Measurements from ENCODE around the gene PLA2G2E. TPM values are rescaled to one million over a fixed set of nuclear protein-coding genes. Genes with fewer than 3 reads are reported as not detected.
A peak's percentile ranks its signal among the peaks of the same experiment; 100 is the strongest.

Gene PLA2G2E
- polyA plus RNA-seq, result not detected

- H3K4me3 Mint-ChIP-seq, result peak within 1 kb of the TSS in 1 of 4 donors; percentile 43
- no peaks in the 10 kb centered on the region for H3K4me1 Mint-ChIP-seq
- H3K27ac Mint-ChIP-seq, result no peak within 1 kb of the TSS
- no peaks in the 10 kb centered on the region for H3K36me3 Mint-ChIP-seq
- H3K27me3 Mint-ChIP-seq, result peaks cover 7% of the 10 kb centered on the region
- H3K9me3 Mint-ChIP-seq, result no peaks in the 10 kb centered on the region
Observed at GRCh38 chr1:19923137-19923952, at the start of gene PLA2G2E. Gene PLA2G2E, minus strand, starts transcription at chr1:19923617. Its CDS starts 58 bp downstream, at chr1:19923559.

GRCh38 chr1:19971664-19972063, 48.2 kb upstream of the PLA2G2E start:
- Mint-ChIP-seq H3K27me3 (peaks cover 6% of the 10 kb centered on the region), H3K36me3 (peaks cover 2% of the 10 kb centered on the region), H3K9me3 (peaks cover 0 to 2% (median 0%) of the 10 kb centered on the region in 3 donors), H3K27ac (no peak overlapping the region), H3K4me3 (no peak overlapping the region), H3K4me1 (peaks cover 0 to 2% (median 0%) of the 10 kb centered on the region in 3 donors)

- H3K27ac Mint-ChIP-seq, result no peak overlapping the region
- H3K36me3 Mint-ChIP-seq, result peaks cover 2% of the 10 kb centered on the region
- H3K4me3 Mint-ChIP-seq, result no peak overlapping the region
- peaks cover 4% of the 10 kb centered on the region for H3K27me3 Mint-ChIP-seq
- peaks cover 0 to 3% (median 2%) of the 10 kb centered on the region in 3 donors for H3K9me3 Mint-ChIP-seq
- peaks cover 0 to 2% (median 1%) of the 10 kb centered on the region in 3 donors for H3K4me1 Mint-ChIP-seq
Observed at GRCh38 chr1:19969898-19970660, 46.7 kb upstream of the PLA2G2E start.

- Mint-ChIP-seq H3K27me3 (peaks cover 7% of the 10 kb centered on the region), H3K36me3 (peaks cover 2% of the 10 kb centered on the region), H3K9me3 (peaks cover 2 to 11% (median 7%) of the 10 kb centered on the region in 3 donors), H3K4me3 (no peak overlapping the region), H3K27ac (no peak overlapping the region), H3K4me1 (peaks cover 0 to 2% (median 1%) of the 10 kb centered on the region in 3 donors)
Observed at GRCh38 chr1:19967808-19968207, 44.4 kb upstream of the PLA2G2E start.

- peaks cover 2 to 11% (median 7%) of the 10 kb centered on the region in 3 donors for H3K9me3 Mint-ChIP-seq
- H3K27ac Mint-ChIP-seq, result no peak overlapping the region
- peaks cover 2% of the 10 kb centered on the region for H3K36me3 Mint-ChIP-seq
- no peak overlapping the region for H3K4me3 Mint-ChIP-seq
- peaks cover 0 to 8% (median 8%) of the 10 kb centered on the region in 3 donors for H3K4me1 Mint-ChIP-seq
- peaks cover 11% of the 10 kb centered on the region for H3K27me3 Mint-ChIP-seq
Observed at GRCh38 chr1:19964542-19964941, 41.1 kb upstream of the PLA2G2E start.

- Mint-ChIP-seq H3K27me3 (peaks cover 11% of the 10 kb centered on the region), H3K27ac (no peak overlapping the region), H3K4me3 (no peak overlapping the region), H3K36me3 (peaks cover 2% of the 10 kb centered on the region), H3K4me1 (peaks cover 0 to 8% (median 8%) of the 10 kb centered on the region in 3 donors), H3K9me3 (peaks cover 1 to 11% (median 7%) of the 10 kb centered on the region in 3 donors)
Observed at GRCh38 chr1:19963636-19964035, 40.2 kb upstream of the PLA2G2E start.

GRCh38 chr1:19960591-19960990, 37.2 kb upstream of the PLA2G2E start:
- H3K27me3 Mint-ChIP-seq, result peaks cover 15% of the 10 kb centered on the region
- peaks cover 0 to 8% (median 8%) of the 10 kb centered on the region in 3 donors for H3K4me1 Mint-ChIP-seq
- peaks cover 5% of the 10 kb centered on the region for H3K36me3 Mint-ChIP-seq
- H3K27ac Mint-ChIP-seq, result no peak overlapping the region
- peaks cover 0 to 11% (median 6%) of the 10 kb centered on the region in 3 donors for H3K9me3 Mint-ChIP-seq
- H3K4me3 Mint-ChIP-seq, result no peak overlapping the region

GRCh38 chr1:19957779-19958178, 34.4 kb upstream of the PLA2G2E start:
- peaks cover 0 to 6% (median 5%) of the 10 kb centered on the region in 3 donors for H3K4me1 Mint-ChIP-seq

GRCh38 chr1:19955534-19956170, 32.2 kb upstream of the PLA2G2E start:
- no peak overlapping the region for H3K27ac Mint-ChIP-seq
- H3K27me3 Mint-ChIP-seq, result peaks cover 10% of the 10 kb centered on the region
- no peak overlapping the region for H3K4me3 Mint-ChIP-seq
- peaks cover 0 to 2% (median 2%) of the 10 kb centered on the region in 3 donors for H3K4me1 Mint-ChIP-seq
- H3K9me3 Mint-ChIP-seq, result peaks cover 8 to 14% (median 11%) of the 10 kb centered on the region in 3 donors
- H3K36me3 Mint-ChIP-seq, result peaks cover 8% of the 10 kb centered on the region

More at GRCh38 chr1:19957779-19958178, 34.4 kb upstream of the PLA2G2E start:
- H3K4me3 Mint-ChIP-seq, result no peak overlapping the region
- peaks cover 17% of the 10 kb centered on the region for H3K27me3 Mint-ChIP-seq
- peaks cover 10% of the 10 kb centered on the region for H3K36me3 Mint-ChIP-seq
- peaks cover 8 to 14% (median 11%) of the 10 kb centered on the region in 3 donors for H3K9me3 Mint-ChIP-seq
- H3K27ac Mint-ChIP-seq, result no peak overlapping the region

GRCh38 chr1:19954059-19954458, 30.6 kb upstream of the PLA2G2E start:
- H3K4me1 Mint-ChIP-seq, result no peaks in the 10 kb centered on the region
- H3K27ac Mint-ChIP-seq, result no peak overlapping the region
- H3K27me3 Mint-ChIP-seq, result peaks cover 16% of the 10 kb centered on the region
- peaks cover 8% of the 10 kb centered on the region for H3K36me3 Mint-ChIP-seq
- H3K4me3 Mint-ChIP-seq, result no peak overlapping the region
- H3K9me3 Mint-ChIP-seq, result peaks cover 8 to 14% (median 11%) of the 10 kb centered on the region in 3 donors

GRCh38 chr1:19949016-19949415, 25.6 kb upstream of the PLA2G2E start:
- no peak overlapping the region for H3K27ac Mint-ChIP-seq
- H3K4me3 Mint-ChIP-seq, result no peak overlapping the region
- H3K36me3 Mint-ChIP-seq, result peaks cover 4% of the 10 kb centered on the region
- H3K4me1 Mint-ChIP-seq, result peaks cover 0 to 3% (median 0%) of the 10 kb centered on the region in 3 donors
- peaks cover 2 to 7% (median 7%) of the 10 kb centered on the region in 3 donors for H3K9me3 Mint-ChIP-seq
- H3K27me3 Mint-ChIP-seq, result peaks cover 17% of the 10 kb centered on the region

GRCh38 chr1:19946971-19947370, 23.6 kb upstream of the PLA2G2E start:
- Mint-ChIP-seq H3K27me3 (peaks cover 15% of the 10 kb centered on the region), H3K36me3 (no peaks in the 10 kb centered on the region), H3K4me1 (peaks cover 0 to 3% (median 0%) of the 10 kb centered on the region in 3 donors), H3K4me3 (no peak overlapping the region), H3K9me3 (no peaks in the 10 kb centered on the region), H3K27ac (no peak overlapping the region)

GRCh38 chr1:19946331-19946751, 22.9 kb upstream of the PLA2G2E start:
- no peaks in the 10 kb centered on the region for H3K36me3 Mint-ChIP-seq
- no peaks in the 10 kb centered on the region for H3K9me3 Mint-ChIP-seq
- H3K27me3 Mint-ChIP-seq, result peaks cover 15% of the 10 kb centered on the region
- peaks cover 0 to 3% (median 0%) of the 10 kb centered on the region in 3 donors for H3K4me1 Mint-ChIP-seq
- no peak overlapping the region for H3K4me3 Mint-ChIP-seq
- no peak overlapping the region for H3K27ac Mint-ChIP-seq

GRCh38 chr1:19945914-19946313, 22.5 kb upstream of the PLA2G2E start:
- peaks cover 15% of the 10 kb centered on the region for H3K27me3 Mint-ChIP-seq
- H3K36me3 Mint-ChIP-seq, result no peaks in the 10 kb centered on the region
- no peaks in the 10 kb centered on the region for H3K9me3 Mint-ChIP-seq
- no peak overlapping the region for H3K27ac Mint-ChIP-seq
- H3K4me3 Mint-ChIP-seq, result no peak overlapping the region
- peaks cover 0 to 3% (median 0%) of the 10 kb centered on the region in 3 donors for H3K4me1 Mint-ChIP-seq
